Measurements from ENCODE around the gene CCT7.

The CCT7 gene

GRCh38 chr2:73217826-73218225, 16.3 kb upstream of the CCT7 start:
- Histone ChIP-seq H3K27me3 (ENCODE audit: control insufficient read depth, low read length) (no peaks in the 10 kb centered on the region), H3K4me3 (ENCODE audit: low read length) (no peak overlapping the region), H3K79me2 (ENCODE audit: control insufficient read depth, low read length) (peaks cover 49% of the 10 kb centered on the region), H4K20me1 (ENCODE audit: control insufficient read depth, insufficient read depth, low read depth, low read length) (no peaks in the 10 kb centered on the region), H3F3A (ENCODE audit: control insufficient read depth, insufficient read depth) (peaks cover 3% of the 10 kb centered on the region; the same call in 1 of the 2 replicates), H3K9me2 (replicated peaks; ENCODE audit: control insufficient read depth, low read length) (no peaks in the 10 kb centered on the region), H3K4me1 (ENCODE audit: control insufficient read depth, low read length) (peaks cover 22% of the 10 kb centered on the region), H3K9me3 (ENCODE audit: control insufficient read depth, insufficient read depth, low read length) (no peaks in the 10 kb centered on the region), H3K36me3 (ENCODE audit: control insufficient read depth, low read length) (peaks cover 28% of the 10 kb centered on the region), H3K4me2 (ENCODE audit: low read length) (no peak overlapping the region), H3K27ac (ENCODE audit: low read depth, low read length) (no peak overlapping the region)
- TF ChIP-seq EZH2phosphoT487 (IDR thresholded peaks at IDR 0.05; ENCODE audit: borderline replicate concordance, low read length): no peak
- TF ChIP-seq CTCF (IDR thresholded peaks at IDR 0.05; ENCODE audit: low read depth, low read length, poor library complexity, severe bottlenecking): no peak

DNA sequence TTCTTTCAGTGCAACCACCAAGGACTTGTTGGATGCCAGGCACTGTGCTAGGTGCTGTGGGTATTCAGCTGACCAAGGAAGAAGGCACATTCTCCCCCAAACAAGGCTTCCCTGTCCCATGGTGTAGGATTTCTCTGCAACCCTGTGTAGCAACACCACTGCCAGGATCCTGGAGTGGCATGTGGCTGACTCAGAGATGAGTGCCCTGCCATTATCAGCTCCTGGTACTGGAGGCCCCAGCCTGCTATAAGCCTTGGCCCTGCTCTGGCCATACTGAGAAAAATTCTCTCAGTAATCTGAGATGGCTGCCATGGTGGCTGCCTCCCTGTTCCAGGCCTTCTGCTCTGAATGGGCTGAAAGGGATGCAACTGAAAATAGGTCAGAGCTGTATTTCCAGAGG, 15.8 kb upstream of the CCT7 start:
- Histone ChIP-seq H3K36me3 (ENCODE audit: control insufficient read depth, low read length) (peaks cover 30% of the 10 kb centered on the region), H4K20me1 (ENCODE audit: control insufficient read depth, insufficient read depth, low read depth, low read length) (no peaks in the 10 kb centered on the region), H3K27me3 (ENCODE audit: control insufficient read depth, low read length) (no peaks in the 10 kb centered on the region), H3F3A (ENCODE audit: control insufficient read depth, insufficient read depth) (peaks cover 2% of the 10 kb centered on the region; the same call in 1 of the 2 replicates), H3K9me2 (replicated peaks; ENCODE audit: control insufficient read depth, low read length) (no peaks in the 10 kb centered on the region), H3K4me1 (ENCODE audit: control insufficient read depth, low read length) (peaks cover 17% of the 10 kb centered on the region), H3K27ac (ENCODE audit: low read depth, low read length) (no peak overlapping the region), H3K9me3 (ENCODE audit: control insufficient read depth, insufficient read depth, low read length) (no peaks in the 10 kb centered on the region), H3K4me2 (ENCODE audit: low read length) (no peak overlapping the region), H3K4me3 (ENCODE audit: low read length) (no peak overlapping the region), H3K79me2 (ENCODE audit: control insufficient read depth, low read length) (peaks cover 49% of the 10 kb centered on the region)
- no peak for TF ChIP-seq EZH2phosphoT487 (IDR thresholded peaks at IDR 0.05; ENCODE audit: borderline replicate concordance, low read length)
- no peak for TF ChIP-seq CTCF (IDR thresholded peaks at IDR 0.05; ENCODE audit: low read depth, low read length, poor library complexity, severe bottlenecking)

GRCh38 chr2:73223821-73224220, 10.3 kb upstream of the CCT7 start:
- no peaks in the 10 kb centered on the region for H3K9me3 ChIP-seq (ENCODE audit: control insufficient read depth, insufficient read depth, low read length)
- H3K79me2 ChIP-seq (ENCODE audit: control insufficient read depth, low read length): peaks cover 2% of the 10 kb centered on the region
- no peaks in the 10 kb centered on the region for H3K27me3 ChIP-seq (ENCODE audit: control insufficient read depth, low read length)
- no peak overlapping the region for H3K27ac ChIP-seq (ENCODE audit: low read depth, low read length)
- peaks cover 61% of the 10 kb centered on the region for H3K36me3 ChIP-seq (ENCODE audit: control insufficient read depth, low read length)
- H4K20me1 ChIP-seq (ENCODE audit: control insufficient read depth, insufficient read depth, low read depth, low read length): no peaks in the 10 kb centered on the region
- H3K4me2 ChIP-seq (ENCODE audit: low read length): no peak overlapping the region
- no peaks in the 10 kb centered on the region for H3F3A ChIP-seq (ENCODE audit: control insufficient read depth, insufficient read depth)
- TF ChIP-seq EZH2phosphoT487 (IDR thresholded peaks at IDR 0.05; ENCODE audit: borderline replicate concordance, low read length) (no peak), CTCF (IDR thresholded peaks at IDR 0.05; ENCODE audit: low read depth, low read length, poor library complexity, severe bottlenecking) (no peak)
- H3K4me3 ChIP-seq (ENCODE audit: low read length): no peak overlapping the region
- H3K4me1 ChIP-seq (ENCODE audit: control insufficient read depth, low read length): no peaks in the 10 kb centered on the region
- no peaks in the 10 kb centered on the region for H3K9me2 ChIP-seq (replicated peaks; ENCODE audit: control insufficient read depth, low read length)

Measured in DOHH2 (cell line).